Thyroid gland (tissue), 4 donors: Measurements from ENCODE around the gene FBXO5.
A peak's percentile ranks its signal among the peaks of the same experiment; 100 is the strongest.

Experiments
- POLR2A ChIP-seq, 2 donors: fragments of 450-650 bp; IDR thresholded peaks; one replicate each; pipeline ENCODE4 v1.6.1; 2017; ENCODE audit warnings: antibody characterized with exemption in 2 of 2, mild to moderate bottlenecking in 2 of 2, moderate library complexity in 1 of 2
- TF ChIP-seq, protein P1 (sequence below), 6 experiments: fragments of 200-600 bp in 3 of 6; fragments of 450-650 bp in 3 of 6; sonication (generic) in 3 of 6; IDR thresholded peaks; one replicate each; pipeline ENCODE4 v1.5.1; 2016 to 2019; ENCODE audit warnings: antibody characterized with exemption in 6 of 6, mild to moderate bottlenecking in 2 of 6, inconsistent platforms in 1 of 6, moderate library complexity in 1 of 6

DNA sequence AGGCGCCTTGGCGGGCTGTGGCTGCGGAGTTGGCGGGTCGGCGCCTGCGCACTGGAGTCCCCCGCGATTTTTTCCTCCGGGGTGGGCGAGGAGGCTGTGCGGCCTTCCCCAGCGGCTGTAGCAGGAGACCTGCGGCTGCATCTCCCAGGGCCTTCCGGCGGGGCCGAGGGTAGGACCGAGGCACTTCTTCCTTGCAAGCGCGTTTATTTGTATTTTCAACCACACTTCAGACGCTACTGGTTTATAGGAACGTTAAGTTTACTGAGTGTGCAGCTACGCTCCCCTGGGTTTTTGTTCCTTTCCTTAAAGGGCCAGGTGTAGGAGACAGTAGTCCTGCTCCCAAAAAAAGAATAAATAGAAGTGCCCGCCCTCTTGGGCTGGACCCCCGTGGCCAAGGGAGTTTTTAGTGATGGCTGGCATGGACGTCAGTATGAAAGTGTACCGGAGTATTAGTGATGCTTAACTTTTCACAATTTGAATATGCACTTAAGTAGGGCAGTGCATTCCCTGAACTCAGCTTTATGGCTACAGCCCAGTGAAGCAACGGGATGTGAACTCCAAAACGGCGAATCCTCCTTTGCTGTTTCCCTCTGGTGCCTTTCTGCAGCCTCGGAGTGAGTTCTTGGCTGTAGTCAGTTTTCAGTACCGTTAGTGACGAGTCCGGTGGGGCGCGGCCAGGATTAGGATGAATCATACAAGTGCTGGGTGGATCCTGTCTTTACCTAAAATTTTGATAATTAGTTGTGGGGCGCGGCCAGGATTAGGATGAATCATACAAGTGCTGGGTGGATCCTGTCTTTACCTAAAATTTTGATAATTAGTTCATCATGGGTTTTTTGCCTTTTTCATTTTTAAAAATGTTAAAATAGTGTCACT, 1.0 kb upstream of the FBXO5 start:
- TF ChIP-seq, protein P1, sequence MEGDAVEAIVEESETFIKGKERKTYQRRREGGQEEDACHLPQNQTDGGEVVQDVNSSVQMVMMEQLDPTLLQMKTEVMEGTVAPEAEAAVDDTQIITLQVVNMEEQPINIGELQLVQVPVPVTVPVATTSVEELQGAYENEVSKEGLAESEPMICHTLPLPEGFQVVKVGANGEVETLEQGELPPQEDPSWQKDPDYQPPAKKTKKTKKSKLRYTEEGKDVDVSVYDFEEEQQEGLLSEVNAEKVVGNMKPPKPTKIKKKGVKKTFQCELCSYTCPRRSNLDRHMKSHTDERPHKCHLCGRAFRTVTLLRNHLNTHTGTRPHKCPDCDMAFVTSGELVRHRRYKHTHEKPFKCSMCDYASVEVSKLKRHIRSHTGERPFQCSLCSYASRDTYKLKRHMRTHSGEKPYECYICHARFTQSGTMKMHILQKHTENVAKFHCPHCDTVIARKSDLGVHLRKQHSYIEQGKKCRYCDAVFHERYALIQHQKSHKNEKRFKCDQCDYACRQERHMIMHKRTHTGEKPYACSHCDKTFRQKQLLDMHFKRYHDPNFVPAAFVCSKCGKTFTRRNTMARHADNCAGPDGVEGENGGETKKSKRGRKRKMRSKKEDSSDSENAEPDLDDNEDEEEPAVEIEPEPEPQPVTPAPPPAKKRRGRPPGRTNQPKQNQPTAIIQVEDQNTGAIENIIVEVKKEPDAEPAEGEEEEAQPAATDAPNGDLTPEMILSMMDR (IDR thresholded peaks at IDR 0.05) = no peak
- TF ChIP-seq POLR2A (IDR thresholded peaks at IDR 0.05) = peak in 1 of 2 donors; percentile 67
